Fibroblast of mammary gland (primary cell): Measurements from ENCODE around the gene NCBP3.
"Not testable (repeated sequence)": the region's sequence is repeated elsewhere in the genome, so short reads cannot be mapped to it uniquely, and the experiment has no call there.

ENCODE experiments used
- DNase-seq: peaks from one replicate; pipeline ENCODE4 v3.0.0-alpha.2; 2010; ENCODE audit warnings: low read depth
- H3K4me3 ChIP-seq: 2 replicates; pipeline ENCODE4 v1.5.1; 2011; ENCODE audit warnings: low read depth, mild to moderate bottlenecking, low read length, moderate library complexity; ENCODE audit not compliant: control insufficient read depth
- TF ChIP-seq, protein P1 (sequence below): conservative IDR thresholded peaks from 2 replicates; pipeline ENCODE4 v1.5.1; 2011; ENCODE audit warnings: low read depth, low read length, inconsistent platforms; ENCODE audit not compliant: control insufficient read depth, insufficient read depth

Gene NCBP3

GRCh38 chr17:3864534-3864933 lies 18.5 kb upstream of the NCBP3 start:
- H3K4me3 ChIP-seq = no peak overlapping the region
- TF ChIP-seq, protein P1, sequence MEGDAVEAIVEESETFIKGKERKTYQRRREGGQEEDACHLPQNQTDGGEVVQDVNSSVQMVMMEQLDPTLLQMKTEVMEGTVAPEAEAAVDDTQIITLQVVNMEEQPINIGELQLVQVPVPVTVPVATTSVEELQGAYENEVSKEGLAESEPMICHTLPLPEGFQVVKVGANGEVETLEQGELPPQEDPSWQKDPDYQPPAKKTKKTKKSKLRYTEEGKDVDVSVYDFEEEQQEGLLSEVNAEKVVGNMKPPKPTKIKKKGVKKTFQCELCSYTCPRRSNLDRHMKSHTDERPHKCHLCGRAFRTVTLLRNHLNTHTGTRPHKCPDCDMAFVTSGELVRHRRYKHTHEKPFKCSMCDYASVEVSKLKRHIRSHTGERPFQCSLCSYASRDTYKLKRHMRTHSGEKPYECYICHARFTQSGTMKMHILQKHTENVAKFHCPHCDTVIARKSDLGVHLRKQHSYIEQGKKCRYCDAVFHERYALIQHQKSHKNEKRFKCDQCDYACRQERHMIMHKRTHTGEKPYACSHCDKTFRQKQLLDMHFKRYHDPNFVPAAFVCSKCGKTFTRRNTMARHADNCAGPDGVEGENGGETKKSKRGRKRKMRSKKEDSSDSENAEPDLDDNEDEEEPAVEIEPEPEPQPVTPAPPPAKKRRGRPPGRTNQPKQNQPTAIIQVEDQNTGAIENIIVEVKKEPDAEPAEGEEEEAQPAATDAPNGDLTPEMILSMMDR = no peak
- no peak for DNase-seq

DNA sequence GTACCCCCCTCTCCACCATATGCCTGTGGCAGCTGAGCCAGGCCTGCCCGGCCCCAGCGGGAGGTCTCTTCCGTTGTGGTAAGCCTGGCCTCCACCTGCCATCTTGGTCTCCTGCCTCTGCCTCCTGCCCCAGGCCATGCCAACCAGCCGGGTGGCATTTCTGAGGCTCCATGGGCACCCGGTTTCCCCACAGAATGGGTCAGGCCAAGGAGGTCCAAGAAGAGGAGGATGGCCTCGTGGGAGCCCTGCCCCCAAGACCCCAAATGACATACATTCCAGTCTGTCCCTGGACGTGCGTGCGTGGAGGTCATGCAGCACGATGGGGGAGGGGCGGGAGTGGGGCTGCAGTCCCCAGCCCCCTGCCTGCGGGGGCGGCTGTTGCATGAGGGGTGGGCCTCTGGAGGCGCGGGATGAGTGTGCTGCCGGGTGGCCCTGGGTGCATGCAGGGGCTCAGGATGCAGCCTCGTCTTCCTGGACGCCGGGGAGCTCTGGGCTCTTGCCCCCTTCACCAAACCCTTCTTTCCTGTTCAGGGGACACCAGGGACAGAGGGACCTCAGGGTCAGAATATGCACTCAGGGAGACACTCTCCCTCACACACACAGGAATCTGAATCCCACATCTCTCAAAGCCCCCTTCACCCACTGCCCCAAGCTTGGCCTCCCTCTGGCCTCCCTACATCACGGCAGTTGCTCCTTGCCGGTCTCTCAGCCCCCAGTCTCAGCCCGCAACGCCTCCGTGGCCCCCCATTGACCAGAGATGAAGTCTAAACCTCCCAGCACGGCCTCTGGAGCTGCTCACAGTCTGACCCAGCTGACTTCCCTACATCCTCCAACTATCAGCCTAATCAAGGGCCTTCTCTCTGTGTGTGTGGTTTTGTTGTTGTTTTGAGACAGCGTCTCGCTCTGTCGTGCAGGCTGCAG lies 16.0 kb upstream of the NCBP3 start:
- DNase-seq = no peak
- TF ChIP-seq, protein P1 = no peak
- H3K4me3 ChIP-seq = no peak overlapping the region

GRCh38 chr17:3860939-3861700 lies 15.1 kb upstream of the NCBP3 start:
- DNase-seq = no peak
- no peak overlapping the region for H3K4me3 ChIP-seq

GRCh38 chr17:3859940-3860339 lies 13.9 kb upstream of the NCBP3 start:
- no peak for DNase-seq
- no peak overlapping the region for H3K4me3 ChIP-seq
- TF ChIP-seq, protein P1 = no peak

More at GRCh38 chr17:3860939-3861700, 15.1 kb upstream of the NCBP3 start:
- TF ChIP-seq, protein P1 = no peak

DNA sequence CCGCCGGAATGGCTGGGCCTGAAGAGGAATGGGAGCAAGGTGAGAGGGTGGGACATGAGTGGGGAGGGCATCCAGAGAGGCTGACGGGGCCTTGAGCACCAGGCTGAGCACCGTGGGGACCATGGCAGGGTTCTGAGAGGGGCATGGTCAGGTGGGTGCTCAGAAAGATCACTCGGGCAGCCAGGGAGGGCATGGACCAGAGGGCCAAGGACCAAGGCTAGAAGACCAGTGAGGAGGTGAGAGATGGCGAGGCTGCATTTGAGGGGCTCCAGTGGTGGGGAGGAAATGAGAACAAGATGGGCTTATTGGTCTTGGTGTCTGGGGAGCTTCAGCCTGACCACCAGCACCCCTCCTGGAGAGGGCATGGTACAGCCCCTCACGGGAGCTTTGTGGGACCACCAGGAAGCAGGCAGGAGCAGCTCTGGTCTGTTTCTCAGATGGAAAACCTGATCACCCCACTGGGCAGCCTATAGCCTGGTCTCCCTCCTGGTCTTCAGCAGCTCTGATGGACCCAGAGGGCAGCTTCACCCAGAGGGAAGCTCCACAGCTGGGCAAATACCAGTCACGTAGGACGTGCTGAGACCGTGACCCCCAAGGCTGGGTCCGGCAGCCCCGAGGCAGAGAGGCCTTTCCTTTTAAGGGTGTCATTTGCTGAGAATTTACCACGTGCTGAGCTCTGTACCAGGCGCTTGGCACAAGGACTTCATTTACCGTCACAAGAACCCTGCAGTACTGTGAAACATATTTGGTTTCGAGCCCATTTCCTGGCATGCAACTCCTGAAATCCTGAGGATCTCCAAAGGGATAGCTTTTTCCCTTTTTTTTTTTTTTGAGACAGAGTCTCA lies 11.4 kb upstream of the NCBP3 start:
- TF ChIP-seq, protein P1 = no peak
- H3K4me3 ChIP-seq = no peak overlapping the region
- DNase-seq = no peak

- not testable (repeated sequence) for H3K4me3 ChIP-seq, DNase-seq
Measured at GRCh38 chr17:3854204-3854603, 8.2 kb upstream of the NCBP3 start.

DNA sequence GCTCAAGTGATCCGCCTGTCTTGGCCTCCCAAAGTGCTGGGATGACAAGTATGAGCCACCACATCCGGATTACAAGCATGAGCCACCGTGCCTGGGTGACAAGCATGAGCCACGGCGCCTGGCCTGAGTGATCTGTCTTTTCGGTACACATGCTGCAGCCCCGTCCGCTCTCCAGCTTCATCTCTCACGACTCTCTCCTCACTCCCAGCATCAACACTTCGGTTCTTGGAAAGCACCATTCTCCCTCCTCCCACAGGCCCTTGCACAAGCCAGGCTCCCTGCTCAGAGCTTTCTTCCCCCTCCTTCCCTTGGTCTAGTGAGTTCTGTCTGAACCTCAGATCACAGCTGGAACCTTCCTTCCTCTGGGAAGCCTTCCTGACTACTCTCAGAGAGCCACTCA lies 6.5 kb upstream of the NCBP3 start:
- H3K4me3 ChIP-seq = no peak overlapping the region
- DNase-seq = no peak
- TF ChIP-seq, protein P1 = no peak
